ENCODE results near the gene SEC24B. TPM values are rescaled to one million over a fixed set of nuclear protein-coding genes. Genes with fewer than 3 reads are reported as not detected.
"Not testable (repeated sequence)": the region's sequence is repeated elsewhere in the genome, so short reads cannot be mapped to it uniquely, and the experiment has no call there.

Gene SEC24B
- total RNA-seq, 4 donors from 2014 or later = 20.4 to 38.5 (median 29.1) TPM

- no peak overlapping the region for H3K4me3 ChIP-seq
- no peak for TF ChIP-seq CTCF (IDR thresholded peaks at IDR 0.05)
- 76 to 84% methylated on average over 3 of the region's 3 CpGs for WGBS, 2 donors
- DNase-seq = no peak
- H3K27me3 ChIP-seq = no peaks in the 10 kb centered on the region
- peaks cover 0 to 65% (median 6%) of the 10 kb centered on the region in 3 donors for H3K36me3 ChIP-seq
- no peaks in the 10 kb centered on the region for H3K9me3 ChIP-seq
- intact Hi-C loops (cut with DNase I) = no loop called here
- H3K4me1 ChIP-seq = peaks cover 0 to 23% (median 4%) of the 10 kb centered on the region in 3 donors
- no peak overlapping the region for H3K27ac ChIP-seq
These were observed 18.1 kb downstream of the SEC24B start for GRCh38 chr4:109451544-109452273.

- H3K9me3 ChIP-seq; H3K27me3 ChIP-seq; DNase-seq; H3K27ac ChIP-seq; H3K4me3 ChIP-seq; intact Hi-C loops (cut with DNase I): not testable (repeated sequence)
- peaks cover 0 to 54% (median 6%) of the 10 kb centered on the region in 3 donors for H3K36me3 ChIP-seq
- H3K4me1 ChIP-seq = peaks cover 0 to 23% (median 4%) of the 10 kb centered on the region in 3 donors
- 80 to 86% methylated on average over 3 of the region's 3 CpGs for WGBS, 2 donors
These were observed 19.5 kb downstream of the SEC24B start for GRCh38 chr4:109453110-109453509.

GRCh38 chr4:109462297-109462696 lies 28.7 kb downstream of the SEC24B start:
- intact Hi-C loops (cut with DNase I) = no loop called here
- no peaks in the 10 kb centered on the region for H3K27me3 ChIP-seq
- no peaks in the 10 kb centered on the region for H3K9me3 ChIP-seq
- no peak overlapping the region for H3K27ac ChIP-seq
- 42 to 48% methylated on average over 3 of the region's 3 CpGs for WGBS, 2 donors
- H3K4me1 ChIP-seq = peaks cover 0 to 27% (median 0%) of the 10 kb centered on the region in 3 donors
- no peak for TF ChIP-seq CTCF (IDR thresholded peaks at IDR 0.05)
- no peak for TF ChIP-seq POLR2A (IDR thresholded peaks at IDR 0.05)
- no peak for DNase-seq
- H3K36me3 ChIP-seq = peaks cover 0 to 42% (median 10%) of the 10 kb centered on the region in 3 donors
- no peak overlapping the region for H3K4me3 ChIP-seq

GRCh38 chr4:109462802-109463201 lies 29.2 kb downstream of the SEC24B start:
- H3K27me3 ChIP-seq = no peaks in the 10 kb centered on the region

GRCh38 chr4:109465069-109465468 lies 31.5 kb downstream of the SEC24B start:
- peaks cover 0 to 30% (median 0%) of the 10 kb centered on the region in 3 donors for H3K4me1 ChIP-seq
- no peak overlapping the region for H3K4me3 ChIP-seq
- no peaks in the 10 kb centered on the region for H3K9me3 ChIP-seq
- H3K27me3 ChIP-seq = no peaks in the 10 kb centered on the region
- H3K27ac ChIP-seq = no peak overlapping the region
- peaks cover 0 to 42% (median 10%) of the 10 kb centered on the region in 3 donors for H3K36me3 ChIP-seq
- intact Hi-C loops (cut with DNase I) = no loop called here
- 49 to 55% methylated on average over 2 of the region's 2 CpGs for WGBS, 2 donors
- TF ChIP-seq POLR2A (IDR thresholded peaks at IDR 0.05) (no peak), CTCF (IDR thresholded peaks at IDR 0.05) (no peak)
- DNase-seq = no peak

More at GRCh38 chr4:109462802-109463201, 29.2 kb downstream of the SEC24B start:
- no peak for TF ChIP-seq POLR2A (IDR thresholded peaks at IDR 0.05)
- Histone ChIP-seq H3K4me3 (no peak overlapping the region), H3K4me1 (peaks cover 0 to 27% (median 0%) of the 10 kb centered on the region in 3 donors), H3K36me3 (peaks cover 0 to 42% (median 10%) of the 10 kb centered on the region in 3 donors), H3K9me3 (no peaks in the 10 kb centered on the region), H3K27ac (no peak overlapping the region)
- intact Hi-C loops (cut with DNase I) = no loop called here
- 100% methylated on average over 1 of the region's 1 CpG for WGBS, 2 donors
- no peak for DNase-seq

GRCh38 chr4:109469915-109470314 lies 36.3 kb downstream of the SEC24B start:
- Histone ChIP-seq H3K4me3 (no peak overlapping the region), H3K9me3 (no peaks in the 10 kb centered on the region), H3K27me3 (no peaks in the 10 kb centered on the region), H3K27ac (no peak overlapping the region), H3K36me3 (peaks cover 0 to 38% (median 0%) of the 10 kb centered on the region in 3 donors), H3K4me1 (peaks cover 0 to 43% (median 11%) of the 10 kb centered on the region in 3 donors)
- TF ChIP-seq POLR2A (IDR thresholded peaks at IDR 0.05) = no peak
- no peak for TF ChIP-seq CTCF (IDR thresholded peaks at IDR 0.05)
- intact Hi-C loops (cut with DNase I) = no loop called here
- DNase-seq = no peak

All from esophagus squamous epithelium (tissue), 5 donors.